HG02588 (cell line): ENCODE data around the gene CNTFR.

Experiments
- ATAC-seq: cut with Tn5 transposase; IDR thresholded peaks from one replicate; pipeline ENCODE4 v1.9.1; 2021; ENCODE audit warnings: mild to moderate bottlenecking, moderate library complexity; ENCODE audit not compliant: unreplicated experiment

Gene CNTFR

GRCh38 chr9:34512131-34513078 lies 77.1 kb downstream of the CNTFR start:
- no peak for ATAC-seq

- ATAC-seq, result no peak
Observed at GRCh38 chr9:34510497-34511468, 78.7 kb downstream of the CNTFR start.

GRCh38 chr9:34508951-34509350 lies 80.6 kb downstream of the CNTFR start:
- no peak for ATAC-seq

GRCh38 chr9:34508463-34508862 lies 81.1 kb downstream of the CNTFR start:
- ATAC-seq, result no peak

- no peak for ATAC-seq
Observed at GRCh38 chr9:34507966-34508365, 81.6 kb downstream of the CNTFR start.

GRCh38 chr9:34507556-34507955 lies 82.0 kb downstream of the CNTFR start:
- no peak for ATAC-seq

- no peak for ATAC-seq
Observed at GRCh38 chr9:34506623-34507022, 82.9 kb downstream of the CNTFR start.

GRCh38 chr9:34505370-34506120 lies 84.0 kb downstream of the CNTFR start:
- ATAC-seq, result no peak

- no peak for ATAC-seq
Observed at GRCh38 chr9:34503406-34503805, 86.1 kb downstream of the CNTFR start.

GRCh38 chr9:34502891-34503290 lies 86.6 kb downstream of the CNTFR start:
- no peak for ATAC-seq

- no peak for ATAC-seq
Observed at GRCh38 chr9:34502471-34502870, 87.1 kb downstream of the CNTFR start.

- no peak for ATAC-seq
Observed at GRCh38 chr9:34501889-34502425, 87.6 kb downstream of the CNTFR start.
